HG02588 (cell line): ENCODE data around the gene SLC36A3.
"Not testable (repeated sequence)": the region's sequence is repeated elsewhere in the genome, so short reads cannot be mapped to it uniquely, and the experiment has no call there.

Experiments
- ATAC-seq: cut with Tn5 transposase; IDR thresholded peaks from one replicate; pipeline ENCODE4 v1.9.1; 2021; ENCODE audit warnings: mild to moderate bottlenecking, moderate library complexity; ENCODE audit not compliant: unreplicated experiment

Gene SLC36A3

GRCh38 chr5:151309266-151309665 lies 5.7 kb upstream of the SLC36A3 start:
- not testable (repeated sequence) for ATAC-seq

GRCh38 chr5:151298063-151298855 lies 5.3 kb downstream of the SLC36A3 start:
- no peak for ATAC-seq

GRCh38 chr5:151296974-151297373 lies 6.6 kb downstream of the SLC36A3 start:
- no peak for ATAC-seq

GRCh38 chr5:151296478-151296830 lies 7.1 kb downstream of the SLC36A3 start:
- ATAC-seq: no peak

GRCh38 chr5:151295791-151296477 lies 7.6 kb downstream of the SLC36A3 start:
- ATAC-seq: no peak

GRCh38 chr5:151295138-151295537 lies 8.4 kb downstream of the SLC36A3 start:
- no peak for ATAC-seq

GRCh38 chr5:151293624-151294023 lies 9.9 kb downstream of the SLC36A3 start:
- no peak for ATAC-seq

GRCh38 chr5:151288180-151288579 lies 15.4 kb downstream of the SLC36A3 start:
- ATAC-seq: no peak

GRCh38 chr5:151286246-151286645 lies 17.3 kb downstream of the SLC36A3 start:
- ATAC-seq: no peak

- ATAC-seq: no peak
These were observed 17.9 kb downstream of the SLC36A3 start for GRCh38 chr5:151285683-151286082.

GRCh38 chr5:151284392-151284967 lies 19.1 kb downstream of the SLC36A3 start:
- ATAC-seq: no peak

GRCh38 chr5:151283120-151283825 lies 20.3 kb downstream of the SLC36A3 start:
- no peak for ATAC-seq

GRCh38 chr5:151281001-151281639 lies 22.4 kb downstream of the SLC36A3 start:
- no peak for ATAC-seq

- ATAC-seq: no peak
These were observed 23.1 kb downstream of the SLC36A3 start for GRCh38 chr5:151280443-151280842.

- no peak for ATAC-seq
These were observed 24.7 kb downstream of the SLC36A3 start for GRCh38 chr5:151278845-151279244.

GRCh38 chr5:151275803-151276202 lies 27.8 kb downstream of the SLC36A3 start:
- no peak for ATAC-seq

- ATAC-seq: no peak
These were observed 28.9 kb downstream of the SLC36A3 start for GRCh38 chr5:151274666-151275065.

GRCh38 chr5:151271336-151271735 lies 32.2 kb downstream of the SLC36A3 start:
- ATAC-seq: no peak

- ATAC-seq: peak; percentile 90
These were observed 33.0 kb downstream of the SLC36A3 start for GRCh38 chr5:151270599-151270998.

- ATAC-seq: no peak
These were observed 35.9 kb downstream of the SLC36A3 start for GRCh38 chr5:151267491-151268260.
